ENCODE measurements around the gene DGKI.

The DGKI gene

DNA sequence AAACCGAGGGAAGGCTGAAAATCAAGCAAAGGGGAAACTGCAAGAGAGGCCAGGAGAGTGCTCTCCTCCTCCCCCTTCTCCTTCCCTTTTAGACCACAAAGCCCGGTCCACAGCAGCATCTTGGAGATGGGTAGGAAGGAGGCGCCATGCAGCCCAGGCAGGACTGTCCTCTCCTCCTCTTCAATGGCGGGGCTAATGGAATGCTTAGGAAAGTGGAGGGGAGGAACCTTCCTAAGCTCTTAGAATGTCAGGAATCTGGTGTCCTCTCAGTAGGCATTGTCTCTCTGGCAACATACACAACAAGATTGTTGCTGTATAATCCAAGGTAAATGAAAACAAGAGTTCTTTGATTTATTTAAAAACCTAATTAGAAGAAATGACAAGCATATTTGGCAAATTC lies 185.1 kb downstream of the DGKI start:
- no peaks in the 10 kb centered on the region; the same call in 1 of the 2 replicates for H3K27me3 ChIP-seq (ENCODE audit: insufficient read depth, low read length)
- H3K79me2 ChIP-seq (ENCODE audit: insufficient read depth, low read length) = no peaks in the 10 kb centered on the region
- H3K9me2 ChIP-seq (ENCODE audit: low read depth, low read length) = no peaks in the 10 kb centered on the region
- no peak overlapping the region for H2AFZ ChIP-seq (ENCODE audit: low read length)
- no peak overlapping the region for H3K4me2 ChIP-seq (ENCODE audit: low read length)
- no peaks in the 10 kb centered on the region for H3K9me3 ChIP-seq (ENCODE audit: low read length)
- H3K27ac ChIP-seq (ENCODE audit: low read depth, low read length, poor library complexity, severe bottlenecking) = no peak overlapping the region
- no peaks in the 10 kb centered on the region for H3K4me1 ChIP-seq (ENCODE audit: insufficient read depth, low read length, severe bottlenecking)
- H4K20me1 ChIP-seq (ENCODE audit: insufficient read depth, low read length) = no peaks in the 10 kb centered on the region
- H3K9ac ChIP-seq (ENCODE audit: low read length) = no peak overlapping the region
- H3K4me3 ChIP-seq (ENCODE audit: low read depth, low read length, poor library complexity, severe bottlenecking) = no peak overlapping the region
- H3F3A ChIP-seq (ENCODE audit: insufficient read depth, low read length) = no peaks in the 10 kb centered on the region
- H3K36me3 ChIP-seq (ENCODE audit: insufficient read depth, low read length) = no peaks in the 10 kb centered on the region
- TF ChIP-seq EZH2 (IDR thresholded peaks at IDR 0.05; ENCODE audit: borderline replicate concordance, low read length) = no peak
- no peak for TF ChIP-seq CTCF (IDR thresholded peaks at IDR 0.05; ENCODE audit: low read length)

- Histone ChIP-seq H3F3A (ENCODE audit: insufficient read depth, low read length) (no peaks in the 10 kb centered on the region), H3K4me2 (ENCODE audit: low read length) (no peak overlapping the region), H3K79me2 (ENCODE audit: insufficient read depth, low read length) (no peaks in the 10 kb centered on the region), H3K27ac (ENCODE audit: low read depth, low read length, poor library complexity, severe bottlenecking) (no peak overlapping the region), H3K36me3 (ENCODE audit: insufficient read depth, low read length) (no peaks in the 10 kb centered on the region), H3K4me3 (ENCODE audit: low read depth, low read length, poor library complexity, severe bottlenecking) (no peak overlapping the region), H4K20me1 (ENCODE audit: insufficient read depth, low read length) (no peaks in the 10 kb centered on the region), H3K4me1 (ENCODE audit: insufficient read depth, low read length, severe bottlenecking) (no peaks in the 10 kb centered on the region), H3K9me3 (ENCODE audit: low read length) (no peaks in the 10 kb centered on the region), H3K9ac (ENCODE audit: low read length) (no peak overlapping the region), H3K9me2 (ENCODE audit: low read depth, low read length) (no peaks in the 10 kb centered on the region), H3K27me3 (ENCODE audit: insufficient read depth, low read length) (no peaks in the 10 kb centered on the region; the same call in 1 of the 2 replicates), H2AFZ (ENCODE audit: low read length) (no peak overlapping the region)
- no peak for TF ChIP-seq CTCF (IDR thresholded peaks at IDR 0.05; ENCODE audit: low read length)
- no peak for TF ChIP-seq EZH2 (IDR thresholded peaks at IDR 0.05; ENCODE audit: borderline replicate concordance, low read length)
These were observed 188.4 kb downstream of the DGKI start for GRCh38 chr7:137658190-137658900.

DNA sequence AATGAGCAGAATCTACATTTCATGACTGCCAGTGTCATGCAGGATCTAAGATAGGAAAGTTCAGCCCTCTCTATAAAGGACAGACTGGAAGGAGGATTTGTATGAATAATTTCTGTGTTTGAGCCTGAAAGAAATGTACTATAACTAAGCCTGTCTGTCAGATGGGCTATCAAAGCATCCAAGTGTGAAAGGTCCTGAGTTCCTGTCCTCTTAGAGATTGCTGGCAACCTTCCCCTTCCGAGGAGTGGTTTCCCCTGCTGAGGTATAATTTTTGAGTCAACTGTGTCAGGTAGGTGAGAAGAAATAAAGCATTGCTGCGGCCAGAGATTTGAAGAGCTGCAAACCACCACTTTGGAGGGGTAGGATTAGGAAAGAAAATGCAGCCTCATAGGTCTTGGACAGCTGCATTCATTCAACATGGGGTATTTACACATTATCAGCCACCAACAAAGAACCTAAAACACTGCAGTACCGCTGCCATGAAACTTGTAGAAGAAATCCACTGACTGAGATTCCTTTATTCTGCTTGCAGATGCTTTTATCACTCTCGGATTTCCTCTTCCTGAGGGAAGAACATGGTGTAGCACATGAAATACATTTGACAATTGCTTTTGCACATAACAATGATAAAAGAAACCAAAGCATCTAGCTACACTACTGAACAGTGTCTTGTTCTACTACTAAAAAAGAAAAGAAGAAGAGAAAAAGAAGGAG lies 189.1 kb downstream of the DGKI start:
- Histone ChIP-seq H3K79me2 (ENCODE audit: insufficient read depth, low read length) (no peaks in the 10 kb centered on the region), H4K20me1 (ENCODE audit: insufficient read depth, low read length) (no peaks in the 10 kb centered on the region), H3K4me3 (ENCODE audit: low read depth, low read length, poor library complexity, severe bottlenecking) (no peak overlapping the region), H2AFZ (ENCODE audit: low read length) (no peak overlapping the region), H3K9ac (ENCODE audit: low read length) (no peak overlapping the region), H3K4me1 (ENCODE audit: insufficient read depth, low read length, severe bottlenecking) (no peaks in the 10 kb centered on the region), H3K9me3 (ENCODE audit: low read length) (no peaks in the 10 kb centered on the region), H3K36me3 (ENCODE audit: insufficient read depth, low read length) (no peaks in the 10 kb centered on the region), H3K4me2 (ENCODE audit: low read length) (no peak overlapping the region), H3K9me2 (ENCODE audit: low read depth, low read length) (no peaks in the 10 kb centered on the region), H3F3A (ENCODE audit: insufficient read depth, low read length) (no peaks in the 10 kb centered on the region), H3K27me3 (ENCODE audit: insufficient read depth, low read length) (no peaks in the 10 kb centered on the region; the same call in 1 of the 2 replicates), H3K27ac (ENCODE audit: low read depth, low read length, poor library complexity, severe bottlenecking) (no peak overlapping the region)
- TF ChIP-seq CTCF (IDR thresholded peaks at IDR 0.05; ENCODE audit: low read length) (no peak), EZH2 (IDR thresholded peaks at IDR 0.05; ENCODE audit: borderline replicate concordance, low read length) (no peak)
